Endothelial cell (in vitro differentiated cells): Measurements from ENCODE around the gene EHBP1. TPM values are rescaled to one million over a fixed set of nuclear protein-coding genes. Genes with fewer than 3 reads are reported as not detected.
"Not testable (repeated sequence)": the region's sequence is repeated elsewhere in the genome, so short reads cannot be mapped to it uniquely, and the experiment has no call there.

Experiments used
- DNase-seq: peaks from one replicate; pipeline ENCODE4 v3.0.0; 2021; ENCODE audit warnings: low spot score
- H3K27ac Mint-ChIP-seq: one replicate; pipeline ENCODE4 v1.8.0; 2021; ENCODE audit warnings: mixed read lengths, inconsistent platforms; ENCODE audit not compliant: unreplicated experiment
- H3K27me3 Mint-ChIP-seq: one replicate; pipeline ENCODE4 v1.8.0; 2021; ENCODE audit warnings: mild to moderate bottlenecking, moderate library complexity, mixed read lengths, inconsistent platforms; ENCODE audit not compliant: unreplicated experiment
- H3K36me3 Mint-ChIP-seq: one replicate; pipeline ENCODE4 v1.8.0; 2021; ENCODE audit warnings: mild to moderate bottlenecking, low read depth, mixed read lengths, inconsistent platforms; ENCODE audit not compliant: unreplicated experiment
- H3K4me1 Mint-ChIP-seq: one replicate; pipeline ENCODE4 v1.8.0; 2021; ENCODE audit warnings: mild to moderate bottlenecking, mixed read lengths, inconsistent platforms; ENCODE audit not compliant: unreplicated experiment
- H3K4me3 Mint-ChIP-seq: one replicate; pipeline ENCODE4 v1.8.0; 2021; ENCODE audit warnings: mild to moderate bottlenecking, mixed read lengths, inconsistent platforms; ENCODE audit not compliant: unreplicated experiment
- H3K9me3 Mint-ChIP-seq: one replicate; pipeline ENCODE4 v1.8.0; 2021; ENCODE audit warnings: mixed read lengths, inconsistent platforms; ENCODE audit not compliant: unreplicated experiment
- total RNA-seq: library from RNA; stranded (reverse); fragmentation: NEBNext Ultra II Directional; extraction: Animal tissue kit (Norgen Biotek cat#: 25700); gene quantifications from one replicate; pipeline ENCODE4 v1.2.1, GENCODE V29; 2021; ENCODE audit not compliant: unreplicated experiment
- TF ChIP-seq, protein P1 (sequence below): fragments of 200-600 bp; sonication (generic); IDR thresholded peaks from one replicate; pipeline ENCODE4 v1.5.0; 2021; ENCODE audit warnings: antibody characterized with exemption; ENCODE audit not compliant: unreplicated experiment

EHBP1 gene
- total RNA-seq, 1 donor from 2014 or later = 54.4 TPM

DNA sequence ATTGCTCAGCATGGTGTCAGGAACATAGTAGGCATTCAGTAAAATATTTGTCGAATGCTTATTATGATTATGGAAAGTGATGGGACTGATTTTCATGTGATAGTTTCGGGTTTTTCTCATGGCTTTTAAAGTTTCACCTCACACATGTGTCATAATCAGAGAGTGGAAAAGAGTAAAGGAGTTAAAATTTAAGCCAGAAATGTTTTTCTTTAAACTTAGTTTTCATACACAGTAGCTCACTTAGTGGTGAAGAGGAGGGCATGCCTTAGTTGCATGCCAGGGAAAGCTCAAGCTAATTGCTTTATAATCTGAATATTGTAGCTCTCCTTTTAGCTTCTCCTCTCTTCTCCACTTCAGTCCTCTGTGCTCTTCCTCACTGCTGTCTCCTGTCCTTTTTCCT, 38.0 kb downstream of the EHBP1 start:
- H3K4me3 Mint-ChIP-seq = no peak overlapping the region

DNA sequence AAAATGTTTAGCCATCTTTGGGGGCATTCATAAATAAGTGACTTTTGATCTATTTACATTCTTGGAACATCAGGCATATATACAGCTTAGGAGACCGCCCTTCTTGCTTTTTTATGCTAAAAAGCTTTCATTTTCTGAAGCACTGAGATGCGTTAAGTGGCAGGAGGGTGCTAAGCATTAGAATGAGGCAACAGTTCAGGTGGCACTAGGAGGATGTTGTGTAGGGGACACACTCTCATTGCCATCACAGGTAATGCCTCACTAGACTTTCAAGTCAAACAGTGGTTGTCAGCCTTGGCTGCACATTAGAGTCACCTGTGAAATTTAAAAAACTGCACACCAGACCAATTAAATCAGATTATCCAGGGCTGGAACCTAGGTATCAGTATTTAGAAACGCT, 39.1 kb downstream of the EHBP1 start:
- H3K4me1 Mint-ChIP-seq = no peaks in the 10 kb centered on the region
- H3K36me3 Mint-ChIP-seq = peaks cover 7% of the 10 kb centered on the region
- no peak overlapping the region for H3K4me3 Mint-ChIP-seq
- no peaks in the 10 kb centered on the region for H3K27me3 Mint-ChIP-seq
- no peak overlapping the region for H3K27ac Mint-ChIP-seq
- H3K9me3 Mint-ChIP-seq = no peaks in the 10 kb centered on the region
- TF ChIP-seq, protein P1, sequence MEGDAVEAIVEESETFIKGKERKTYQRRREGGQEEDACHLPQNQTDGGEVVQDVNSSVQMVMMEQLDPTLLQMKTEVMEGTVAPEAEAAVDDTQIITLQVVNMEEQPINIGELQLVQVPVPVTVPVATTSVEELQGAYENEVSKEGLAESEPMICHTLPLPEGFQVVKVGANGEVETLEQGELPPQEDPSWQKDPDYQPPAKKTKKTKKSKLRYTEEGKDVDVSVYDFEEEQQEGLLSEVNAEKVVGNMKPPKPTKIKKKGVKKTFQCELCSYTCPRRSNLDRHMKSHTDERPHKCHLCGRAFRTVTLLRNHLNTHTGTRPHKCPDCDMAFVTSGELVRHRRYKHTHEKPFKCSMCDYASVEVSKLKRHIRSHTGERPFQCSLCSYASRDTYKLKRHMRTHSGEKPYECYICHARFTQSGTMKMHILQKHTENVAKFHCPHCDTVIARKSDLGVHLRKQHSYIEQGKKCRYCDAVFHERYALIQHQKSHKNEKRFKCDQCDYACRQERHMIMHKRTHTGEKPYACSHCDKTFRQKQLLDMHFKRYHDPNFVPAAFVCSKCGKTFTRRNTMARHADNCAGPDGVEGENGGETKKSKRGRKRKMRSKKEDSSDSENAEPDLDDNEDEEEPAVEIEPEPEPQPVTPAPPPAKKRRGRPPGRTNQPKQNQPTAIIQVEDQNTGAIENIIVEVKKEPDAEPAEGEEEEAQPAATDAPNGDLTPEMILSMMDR = no peak
- no peak for DNase-seq

More for the DNA sequence above, 38.0 kb downstream of the EHBP1 start:
- Mint-ChIP-seq H3K27ac (no peak overlapping the region), H3K9me3 (no peaks in the 10 kb centered on the region), H3K36me3 (peaks cover 4% of the 10 kb centered on the region), H3K4me1 (peaks cover 3% of the 10 kb centered on the region), H3K27me3 (no peaks in the 10 kb centered on the region)
- TF ChIP-seq, protein P1 = no peak
- DNase-seq = no peak

DNA sequence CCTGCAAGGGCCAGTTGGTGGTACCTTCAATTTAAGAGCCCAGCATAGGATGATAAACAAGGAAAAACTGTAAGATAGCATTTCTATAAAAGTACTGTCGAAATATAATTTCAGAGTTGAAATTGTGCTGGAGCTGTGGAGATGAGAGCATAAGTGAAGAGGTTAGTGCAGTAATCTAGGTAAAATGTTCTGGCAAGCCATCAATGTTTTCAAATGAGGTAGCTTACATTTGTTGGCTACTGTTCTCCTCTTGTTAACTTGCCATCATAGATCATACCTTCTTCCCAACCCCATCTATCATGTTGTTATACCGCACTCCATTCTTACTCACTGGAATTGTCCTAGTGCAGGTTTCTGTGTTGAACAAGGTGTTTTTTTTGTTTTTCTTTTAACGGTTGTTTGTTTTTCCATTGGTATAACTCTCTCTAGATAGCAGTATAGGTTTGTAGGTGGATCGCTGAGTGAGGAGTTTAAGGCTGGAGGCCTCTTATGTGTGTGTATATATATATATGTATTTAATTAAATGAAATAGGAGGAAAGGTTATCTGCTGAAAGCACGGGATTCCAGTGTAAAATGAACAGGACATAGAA, 40.5 kb downstream of the EHBP1 start:
- no peak overlapping the region for H3K4me3 Mint-ChIP-seq
- no peaks in the 10 kb centered on the region for H3K4me1 Mint-ChIP-seq
- H3K27ac Mint-ChIP-seq = no peak overlapping the region
- DNase-seq = no peak
- H3K27me3 Mint-ChIP-seq = no peaks in the 10 kb centered on the region
- peaks cover 7% of the 10 kb centered on the region for H3K36me3 Mint-ChIP-seq
- TF ChIP-seq, protein P1 = no peak
- H3K9me3 Mint-ChIP-seq = no peaks in the 10 kb centered on the region

DNA sequence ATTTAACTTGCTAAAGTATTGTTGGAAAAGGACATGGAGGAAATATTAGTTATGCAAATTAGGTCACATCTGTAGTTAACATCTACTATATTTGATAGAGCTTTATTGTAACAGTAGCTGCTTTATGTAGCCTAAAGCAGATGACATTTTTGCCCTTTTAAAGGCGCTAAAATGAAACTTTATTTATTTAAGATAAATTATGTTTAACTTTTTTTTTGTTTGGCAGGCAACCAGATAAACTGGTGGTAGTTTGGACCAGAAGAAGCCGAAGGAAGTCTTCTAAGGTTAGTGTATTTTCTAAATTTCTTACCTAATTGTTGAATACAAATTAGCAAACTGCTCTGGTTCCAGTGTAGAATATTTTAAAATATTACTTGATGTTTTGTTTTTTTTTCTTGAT, 41.7 kb downstream of the EHBP1 start:
- peaks cover 11% of the 10 kb centered on the region for H3K36me3 Mint-ChIP-seq
- no peak overlapping the region for H3K4me3 Mint-ChIP-seq
- DNase-seq = no peak
- H3K27me3 Mint-ChIP-seq = no peaks in the 10 kb centered on the region
- H3K4me1 Mint-ChIP-seq = peaks cover 3% of the 10 kb centered on the region
- H3K9me3 Mint-ChIP-seq = no peaks in the 10 kb centered on the region
- H3K27ac Mint-ChIP-seq = no peak overlapping the region
- TF ChIP-seq, protein P1 = no peak

DNA sequence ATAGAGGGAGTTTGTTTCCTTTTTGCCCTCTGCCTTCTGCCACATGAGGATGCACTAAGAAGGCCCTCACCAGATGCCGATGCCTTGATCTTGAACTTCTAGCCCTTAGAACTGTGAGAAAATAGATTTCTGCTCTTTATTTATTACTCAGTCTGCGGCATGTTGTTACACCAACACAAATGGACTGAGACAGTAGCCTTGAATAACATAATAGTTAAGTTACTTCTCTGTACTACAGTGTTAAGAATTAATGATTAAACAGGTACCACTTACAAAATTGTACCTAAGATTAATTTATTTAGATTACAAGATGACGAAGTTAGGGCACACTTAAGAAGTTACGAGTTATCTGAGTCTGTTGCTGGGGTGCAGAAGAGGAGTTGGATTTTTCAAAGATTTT, 42.4 kb downstream of the EHBP1 start:
- H3K27me3 Mint-ChIP-seq = no peaks in the 10 kb centered on the region
- H3K36me3 Mint-ChIP-seq = peaks cover 14% of the 10 kb centered on the region
- TF ChIP-seq, protein P1 = no peak
- no peak overlapping the region for H3K4me3 Mint-ChIP-seq
- H3K4me1 Mint-ChIP-seq = peaks cover 4% of the 10 kb centered on the region
- H3K27ac Mint-ChIP-seq = no peak overlapping the region
- no peaks in the 10 kb centered on the region for H3K9me3 Mint-ChIP-seq
- no peak for DNase-seq

DNA sequence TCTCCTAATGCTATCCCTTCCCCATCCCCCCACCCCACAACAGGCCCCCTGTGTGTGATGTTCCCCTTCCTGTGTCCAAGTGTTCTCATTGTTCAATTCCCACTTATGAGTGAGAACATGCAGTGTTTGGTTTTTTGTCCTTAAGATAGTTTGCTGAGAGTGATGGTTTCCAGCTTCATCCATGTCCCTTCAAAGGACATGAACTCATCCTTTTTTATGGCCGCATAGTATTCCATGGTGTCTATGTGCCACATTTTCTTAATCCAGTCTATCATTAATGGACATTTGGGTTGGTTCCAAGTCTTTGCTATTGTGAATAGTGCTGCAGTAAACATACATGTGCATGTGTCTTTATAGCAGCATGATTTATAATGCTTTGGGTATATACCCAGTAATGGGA, 43.6 kb downstream of the EHBP1 start:
- DNase-seq, H3K27me3 Mint-ChIP-seq, H3K27ac Mint-ChIP-seq, H3K4me3 Mint-ChIP-seq, H3K9me3 Mint-ChIP-seq, H3K4me1 Mint-ChIP-seq: not testable (repeated sequence)
- peaks cover 22% of the 10 kb centered on the region for H3K36me3 Mint-ChIP-seq
